ENCODE results near the gene PAXX. TPM values are rescaled to one million over a fixed set of nuclear protein-coding genes. Genes with fewer than 3 reads are reported as not detected.

Gene PAXX
- total RNA-seq, 6 donors from 2014 or later: 41.8 to 150 (median 52.8) TPM

- TF ChIP-seq POLR2AphosphoS5 (IDR thresholded peaks at IDR 0.05) (peak; percentile 61 to 84), POLR2A (IDR thresholded peaks at IDR 0.05) (peak in 2 of 4 donors; percentile 45 to 87), CTCF (IDR thresholded peaks at IDR 0.05) (peak; percentile 98 to 100 (median 99)), EP300 (IDR thresholded peaks at IDR 0.05) (no peak)
- peak; percentile 95 to 99 for DNase-seq
- peak within 1 kb of the TSS; percentile 89 to 96 (median 92) for H3K27ac ChIP-seq
- H3K4me3 ChIP-seq: peak within 1 kb of the TSS; percentile 72 to 98 (median 90)
- H3K27me3 ChIP-seq: no peaks in the 10 kb centered on the region
- no peaks in the 10 kb centered on the region for H3K9me3 ChIP-seq
- WGBS, 2 donors: 4 to 16% methylated on average over 16 to 19 of the region's 74 CpGs
- peaks cover 30 to 61% (median 35%) of the 10 kb centered on the region in 4 donors for H3K4me1 ChIP-seq
- peaks cover 18 to 34% (median 33%) of the 10 kb centered on the region in 4 donors for H3K36me3 ChIP-seq
- ATAC-seq (ENCODE audit: low FRiP score in 2 of 2): peak; percentile 87 to 94
Observed at GRCh38 chr9:136944519-136945332, 47.5 kb upstream of the PAXX start, which contains the start of the genes C8G and FBXW5. Gene C8G (plus strand): TSS chr9:136945243. CDS start chr9:136945321, 78 bp downstream. Gene FBXW5 (minus strand): TSS chr9:136944738. CDS start chr9:136944083, 655 bp downstream.

GRCh38 chr9:136945333-136946227 lies 46.6 kb upstream of the PAXX start:
- Histone ChIP-seq H3K36me3 (peaks cover 17 to 25% (median 25%) of the 10 kb centered on the region in 4 donors), H3K4me3 (no peak overlapping the region), H3K27ac (no peak overlapping the region), H3K9me3 (no peaks in the 10 kb centered on the region), H3K27me3 (no peaks in the 10 kb centered on the region), H3K4me1 (peaks cover 35 to 68% (median 41%) of the 10 kb centered on the region in 4 donors)
- ATAC-seq (ENCODE audit: low FRiP score in 2 of 2) (no peak), DNase-seq (peak in 1 of 2 donors; percentile 82)
- 84 to 89% methylated on average over 17 to 29 of the region's 30 CpGs for WGBS, 2 donors
- TF ChIP-seq POLR2AphosphoS5 (IDR thresholded peaks at IDR 0.05): no peak
- TF ChIP-seq EP300 (IDR thresholded peaks at IDR 0.05): no peak
- TF ChIP-seq CTCF (IDR thresholded peaks at IDR 0.05): no peak
- no peak for TF ChIP-seq POLR2A (IDR thresholded peaks at IDR 0.05)

GRCh38 chr9:136946228-136947027 lies 45.8 kb upstream of the PAXX start:
- Histone ChIP-seq H3K27me3 (no peaks in the 10 kb centered on the region), H3K27ac (no peak overlapping the region), H3K4me1 (peaks cover 38 to 72% (median 43%) of the 10 kb centered on the region in 4 donors), H3K36me3 (peaks cover 8 to 17% (median 16%) of the 10 kb centered on the region in 4 donors), H3K9me3 (no peaks in the 10 kb centered on the region), H3K4me3 (no peak overlapping the region)
- DNase-seq (peak in 1 of 2 donors; percentile 83), ATAC-seq (ENCODE audit: low FRiP score in 2 of 2) (no peak)
- no peak for TF ChIP-seq POLR2A (IDR thresholded peaks at IDR 0.05)
- TF ChIP-seq EP300 (IDR thresholded peaks at IDR 0.05): no peak
- no peak for TF ChIP-seq POLR2AphosphoS5 (IDR thresholded peaks at IDR 0.05)
- no peak for TF ChIP-seq CTCF (IDR thresholded peaks at IDR 0.05)
- WGBS, 2 donors: 76 to 100% methylated on average over 2 to 24 of the region's 27 CpGs
